C4-2B (cell line): ENCODE measurements around the gene PRSS12.

Experiments used
- ZFX ChIP-seq: fragments of 450-650 bp; IDR thresholded peaks from 2 replicates; pipeline ENCODE4 v1.6.1; 2017
- TF ChIP-seq, protein P1 (sequence below): fragments of 450-650 bp; conservative IDR thresholded peaks from 2 replicates; pipeline ENCODE4 v1.5.1; 2017; ENCODE audit warnings: mild to moderate bottlenecking

DNA sequence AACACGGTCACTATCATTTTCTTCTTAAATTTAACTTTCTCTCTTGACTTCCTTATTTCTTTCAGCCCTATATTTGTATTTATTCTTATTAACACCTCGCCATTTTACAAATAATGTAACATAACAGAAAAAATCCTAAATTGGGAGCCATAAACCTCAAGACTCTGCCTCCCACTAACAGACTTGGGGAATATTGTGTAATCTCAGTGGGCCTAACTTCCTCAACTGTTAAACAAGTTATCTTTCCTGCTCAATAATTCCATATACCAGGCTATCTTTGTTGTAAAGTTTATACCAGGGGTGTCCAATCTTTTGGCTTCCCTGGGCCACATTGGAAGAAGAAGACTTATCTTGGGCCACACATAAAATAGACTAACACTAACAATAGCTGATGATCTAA, 26.2 kb downstream of the PRSS12 start:
- no peak for TF ChIP-seq ZFX
- TF ChIP-seq, protein P1, sequence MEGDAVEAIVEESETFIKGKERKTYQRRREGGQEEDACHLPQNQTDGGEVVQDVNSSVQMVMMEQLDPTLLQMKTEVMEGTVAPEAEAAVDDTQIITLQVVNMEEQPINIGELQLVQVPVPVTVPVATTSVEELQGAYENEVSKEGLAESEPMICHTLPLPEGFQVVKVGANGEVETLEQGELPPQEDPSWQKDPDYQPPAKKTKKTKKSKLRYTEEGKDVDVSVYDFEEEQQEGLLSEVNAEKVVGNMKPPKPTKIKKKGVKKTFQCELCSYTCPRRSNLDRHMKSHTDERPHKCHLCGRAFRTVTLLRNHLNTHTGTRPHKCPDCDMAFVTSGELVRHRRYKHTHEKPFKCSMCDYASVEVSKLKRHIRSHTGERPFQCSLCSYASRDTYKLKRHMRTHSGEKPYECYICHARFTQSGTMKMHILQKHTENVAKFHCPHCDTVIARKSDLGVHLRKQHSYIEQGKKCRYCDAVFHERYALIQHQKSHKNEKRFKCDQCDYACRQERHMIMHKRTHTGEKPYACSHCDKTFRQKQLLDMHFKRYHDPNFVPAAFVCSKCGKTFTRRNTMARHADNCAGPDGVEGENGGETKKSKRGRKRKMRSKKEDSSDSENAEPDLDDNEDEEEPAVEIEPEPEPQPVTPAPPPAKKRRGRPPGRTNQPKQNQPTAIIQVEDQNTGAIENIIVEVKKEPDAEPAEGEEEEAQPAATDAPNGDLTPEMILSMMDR, result no peak
